HepG2 (cell line): ENCODE data around the gene BRD2. TPM values are rescaled to one million over a fixed set of nuclear protein-coding genes. Genes with fewer than 3 reads are reported as not detected.

Experiments
- ATF7-NPFF ChIP-seq: sonication (generic); formaldehyde crosslinking; IDR thresholded peaks from 2 replicates; pipeline ENCODE4 v1.8.1; 2023; ENCODE audit warnings: mild to moderate bottlenecking, low read depth, missing genetic modification reagents, moderate library complexity
- BRF2 ChIP-seq: sonication (generic); formaldehyde crosslinking; IDR thresholded peaks from 2 replicates; pipeline ENCODE4 v1.8.1; 2022; ENCODE audit warnings: mild to moderate bottlenecking, missing genetic modification reagents
- LRRFIP1 ChIP-seq: sonication (generic); formaldehyde crosslinking; conservative IDR thresholded peaks from 2 replicates; pipeline ENCODE4 v1.4.0; 2020; ENCODE audit warnings: missing genetic modification reagents
- MTA3 ChIP-seq: sonication (generic); formaldehyde crosslinking; IDR thresholded peaks from 2 replicates; pipeline ENCODE4 v1.4.0; 2020; ENCODE audit warnings: missing genetic modification reagents
- NFE2 ChIP-seq: sonication (generic); formaldehyde crosslinking; IDR thresholded peaks from 2 replicates; pipeline ENCODE4 v1.4.0; 2020; ENCODE audit warnings: missing genetic modification reagents
- NFYC ChIP-seq: IDR thresholded peaks from 2 replicates; pipeline ENCODE4 v1.6.1; 2016; ENCODE audit warnings: missing genetic modification reagents, missing compliant biosample characterization
- PHF20 ChIP-seq: sonication (generic); formaldehyde crosslinking; IDR thresholded peaks from 2 replicates; pipeline ENCODE4 v1.5.0; 2020; ENCODE audit warnings: mild to moderate bottlenecking, missing genetic modification reagents
- RARA ChIP-seq: IDR thresholded peaks from 2 replicates; pipeline ENCODE4 v1.6.1; 2016; ENCODE audit warnings: missing genetic modification reagents, missing compliant biosample characterization
- SIN3B ChIP-seq: fragments of 150-350 bp; IDR thresholded peaks from 2 replicates; pipeline ENCODE4 v1.6.1; 2014; ENCODE audit warnings: low read length
- TIGD3 ChIP-seq: sonication (generic); formaldehyde crosslinking; IDR thresholded peaks from 2 replicates; pipeline ENCODE4 v1.5.1; 2020; ENCODE audit warnings: mild to moderate bottlenecking, missing genetic modification reagents, borderline replicate concordance
- U2AF1 ChIP-seq: fragments of 200-400 bp; formaldehyde crosslinking; optimal IDR thresholded peaks from 2 replicates; pipeline ENCODE3; 2017; ENCODE audit warnings: mild to moderate bottlenecking, low read depth, low read length
- ZBTB2 ChIP-seq: sonication (generic); formaldehyde crosslinking; IDR thresholded peaks from 2 replicates; pipeline ENCODE4 v1.8.0; 2022; ENCODE audit warnings: low read depth, missing genetic modification reagents
- ZFP36L2 ChIP-seq: sonication (generic); formaldehyde crosslinking; IDR thresholded peaks from 2 replicates; pipeline ENCODE4 v1.4.0; 2020; ENCODE audit warnings: missing genetic modification reagents
- ZFP62 ChIP-seq: sonication (generic); formaldehyde crosslinking; IDR thresholded peaks from 2 replicates; pipeline ENCODE4 v1.4.0; 2020; ENCODE audit warnings: missing genetic modification reagents
- ZNF788 ChIP-seq: sonication (generic); formaldehyde crosslinking; IDR thresholded peaks from 2 replicates; pipeline ENCODE4 v1.5.0; 2020; ENCODE audit warnings: mild to moderate bottlenecking, missing genetic modification reagents, borderline replicate concordance
- ZNF850 ChIP-seq: sonication (generic); formaldehyde crosslinking; conservative IDR thresholded peaks from 2 replicates; pipeline ENCODE4 v1.9.0; 2021; ENCODE audit warnings: mild to moderate bottlenecking, missing genetic modification reagents
- ZNF883 ChIP-seq: sonication (generic); formaldehyde crosslinking; IDR thresholded peaks from 2 replicates; pipeline ENCODE4 v1.5.1; 2020; ENCODE audit warnings: mild to moderate bottlenecking, missing genetic modification reagents; ENCODE audit errors: not compliant biosample characterization
- ZSCAN9 ChIP-seq: IDR thresholded peaks from 2 replicates; pipeline ENCODE4 v1.6.1; 2016; ENCODE audit warnings: borderline replicate concordance
- polyA plus RNA-seq, 8 experiments: library from polyadenylated mRNA; depleted of rRNA in 3 of 8; stranded (reverse) in 7 of 8; unstranded in 1 of 8; fragments of >200 nt; fragmentation: Illumina TruSeq in 4 of 8; extraction: Trizol in 4 of 8; gene quantifications; 2 replicates each; pipeline versions ENCODE4 v1.2.1 to v1.2.3, GENCODE V29; 2011 to 2016; ENCODE audit warnings: low read depth in 4 of 8, missing spikeins in 1 of 8, mixed read lengths in 1 of 8; ENCODE audit not compliant: insufficient read depth in 1 of 8
- total RNA-seq, 5 experiments: library from RNA; depleted of rRNA; stranded (reverse); fragments of >200 nt; fragmentation: Illumina TruSeq; extraction: Trizol; gene quantifications; 2 replicates each; pipeline ENCODE4 v1.2.3, GENCODE V29; 2016; ENCODE audit warnings: low read depth in 1 of 5
- TF ChIP-seq, protein P1 (sequence below): sonication (generic); formaldehyde crosslinking; IDR thresholded peaks from 2 replicates; pipeline ENCODE4 v1.8.1; 2023; ENCODE audit warnings: mild to moderate bottlenecking, missing genetic modification reagents
- TF ChIP-seq, protein P2 (sequence below): sonication (generic); formaldehyde crosslinking; IDR thresholded peaks from 2 replicates; pipeline ENCODE4 v1.4.0; 2020; ENCODE audit warnings: missing genetic modification reagents

BRD2 gene
- total and polyA plus RNA-seq, 2 of the 13 experiments (the other 11 are each of a cell fraction or from before 2014, with no cell fraction given): 143 to 202 TPM

- TF ChIP-seq ZNF883 (CRISPR knock-in tag) (no peak), PHF20 (CRISPR knock-in tag) (no peak), ATF7-NPFF (CRISPR knock-in tag) (no peak), NFE2 (no peak), U2AF1 (no peak), SIN3B (no peak), BRF2 (0 out of 2 replicates have a peak, but pooled peaks have one; percentile 45), NFYC (CRISPR knock-in tag) (no peak), ZBTB2 (CRISPR knock-in tag) (no peak), TIGD3 (CRISPR knock-in tag) (no peak), ZFP36L2 (CRISPR knock-in tag) (no peak), RARA (CRISPR knock-in tag) (no peak), ZNF788 (CRISPR knock-in tag) (no peak), ZSCAN9 (CRISPR knock-in tag) (no peak), LRRFIP1 (no peak), MTA3 (CRISPR knock-in tag) (no peak), ZFP62 (CRISPR knock-in tag) (no peak), ZNF850 (CRISPR knock-in tag) (no peak)
- TF ChIP-seq, protein P1, sequence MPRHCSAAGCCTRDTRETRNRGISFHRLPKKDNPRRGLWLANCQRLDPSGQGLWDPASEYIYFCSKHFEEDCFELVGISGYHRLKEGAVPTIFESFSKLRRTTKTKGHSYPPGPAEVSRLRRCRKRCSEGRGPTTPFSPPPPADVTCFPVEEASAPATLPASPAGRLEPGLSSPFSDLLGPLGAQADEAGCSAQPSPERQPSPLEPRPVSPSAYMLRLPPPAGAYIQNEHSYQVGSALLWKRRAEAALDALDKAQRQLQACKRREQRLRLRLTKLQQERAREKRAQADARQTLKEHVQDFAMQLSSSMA (CRISPR knock-in tag): no peak
- TF ChIP-seq, protein P2, sequence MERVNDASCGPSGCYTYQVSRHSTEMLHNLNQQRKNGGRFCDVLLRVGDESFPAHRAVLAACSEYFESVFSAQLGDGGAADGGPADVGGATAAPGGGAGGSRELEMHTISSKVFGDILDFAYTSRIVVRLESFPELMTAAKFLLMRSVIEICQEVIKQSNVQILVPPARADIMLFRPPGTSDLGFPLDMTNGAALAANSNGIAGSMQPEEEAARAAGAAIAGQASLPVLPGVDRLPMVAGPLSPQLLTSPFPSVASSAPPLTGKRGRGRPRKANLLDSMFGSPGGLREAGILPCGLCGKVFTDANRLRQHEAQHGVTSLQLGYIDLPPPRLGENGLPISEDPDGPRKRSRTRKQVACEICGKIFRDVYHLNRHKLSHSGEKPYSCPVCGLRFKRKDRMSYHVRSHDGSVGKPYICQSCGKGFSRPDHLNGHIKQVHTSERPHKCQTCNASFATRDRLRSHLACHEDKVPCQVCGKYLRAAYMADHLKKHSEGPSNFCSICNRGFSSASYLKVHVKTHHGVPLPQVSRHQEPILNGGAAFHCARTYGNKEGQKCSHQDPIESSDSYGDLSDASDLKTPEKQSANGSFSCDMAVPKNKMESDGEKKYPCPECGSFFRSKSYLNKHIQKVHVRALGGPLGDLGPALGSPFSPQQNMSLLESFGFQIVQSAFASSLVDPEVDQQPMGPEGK (CRISPR knock-in tag): no peak
Observed at GRCh38 chr6:32982084-32982701, 13.8 kb downstream of the BRD2 start (continued).
